ENCODE results near the gene AXL. TPM values are rescaled to one million over a fixed set of nuclear protein-coding genes. Genes with fewer than 3 reads are reported as not detected.
"Not testable (repeated sequence)": the region's sequence is repeated elsewhere in the genome, so short reads cannot be mapped to it uniquely, and the experiment has no call there.

AXL gene
- total RNA-seq, 6 experiments from 2014 or later: 5.7 to 20.3 (median 10.2) TPM

DNA sequence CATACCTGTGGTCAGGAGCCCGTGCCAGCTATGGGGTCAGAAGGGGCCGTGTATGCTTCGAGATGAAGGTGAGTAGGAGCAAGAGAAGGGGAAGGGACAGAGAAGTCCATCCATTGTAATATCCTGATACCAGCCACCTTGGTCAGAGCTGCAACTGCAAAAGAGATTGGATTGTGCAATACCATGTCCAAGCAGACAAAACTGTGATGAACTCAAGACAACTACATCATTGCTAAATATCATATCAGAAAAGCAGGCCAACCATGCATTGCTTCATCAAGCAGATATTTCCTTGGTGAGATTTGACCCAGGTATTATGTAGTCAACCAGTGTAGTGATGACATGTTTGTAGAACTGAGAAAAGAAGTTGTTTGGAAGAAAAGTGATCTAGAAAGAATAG is 57.2 kb downstream of the AXL start:
- WGBS (ENCODE audit: insufficient coverage, low coverage, low lambda C conversion rate, missing lambda C conversion rate): 60% methylated on average over 1 of the region's 3 CpGs
- H3K27me3 ChIP-seq: no peaks in the 10 kb centered on the region
- peak in 2 of 4 donors; percentile 17 to 28 for ATAC-seq
- H3K9me3 ChIP-seq: no peaks in the 10 kb centered on the region
- H3K36me3 ChIP-seq: peaks cover 35 to 100% (median 80%) of the 10 kb centered on the region in 4 donors
- TF ChIP-seq, protein P1, sequence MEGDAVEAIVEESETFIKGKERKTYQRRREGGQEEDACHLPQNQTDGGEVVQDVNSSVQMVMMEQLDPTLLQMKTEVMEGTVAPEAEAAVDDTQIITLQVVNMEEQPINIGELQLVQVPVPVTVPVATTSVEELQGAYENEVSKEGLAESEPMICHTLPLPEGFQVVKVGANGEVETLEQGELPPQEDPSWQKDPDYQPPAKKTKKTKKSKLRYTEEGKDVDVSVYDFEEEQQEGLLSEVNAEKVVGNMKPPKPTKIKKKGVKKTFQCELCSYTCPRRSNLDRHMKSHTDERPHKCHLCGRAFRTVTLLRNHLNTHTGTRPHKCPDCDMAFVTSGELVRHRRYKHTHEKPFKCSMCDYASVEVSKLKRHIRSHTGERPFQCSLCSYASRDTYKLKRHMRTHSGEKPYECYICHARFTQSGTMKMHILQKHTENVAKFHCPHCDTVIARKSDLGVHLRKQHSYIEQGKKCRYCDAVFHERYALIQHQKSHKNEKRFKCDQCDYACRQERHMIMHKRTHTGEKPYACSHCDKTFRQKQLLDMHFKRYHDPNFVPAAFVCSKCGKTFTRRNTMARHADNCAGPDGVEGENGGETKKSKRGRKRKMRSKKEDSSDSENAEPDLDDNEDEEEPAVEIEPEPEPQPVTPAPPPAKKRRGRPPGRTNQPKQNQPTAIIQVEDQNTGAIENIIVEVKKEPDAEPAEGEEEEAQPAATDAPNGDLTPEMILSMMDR (IDR thresholded peaks at IDR 0.05): no peak
- no peak for TF ChIP-seq POLR2A (IDR thresholded peaks at IDR 0.05)
- no peak overlapping the region for H3K27ac ChIP-seq
- H3K4me1 ChIP-seq: no peaks in the 10 kb centered on the region
- DNase-seq: no peak
- intact Hi-C loops (cut with DNase I): no loop called here
- H3K4me3 ChIP-seq: no peak overlapping the region

DNA sequence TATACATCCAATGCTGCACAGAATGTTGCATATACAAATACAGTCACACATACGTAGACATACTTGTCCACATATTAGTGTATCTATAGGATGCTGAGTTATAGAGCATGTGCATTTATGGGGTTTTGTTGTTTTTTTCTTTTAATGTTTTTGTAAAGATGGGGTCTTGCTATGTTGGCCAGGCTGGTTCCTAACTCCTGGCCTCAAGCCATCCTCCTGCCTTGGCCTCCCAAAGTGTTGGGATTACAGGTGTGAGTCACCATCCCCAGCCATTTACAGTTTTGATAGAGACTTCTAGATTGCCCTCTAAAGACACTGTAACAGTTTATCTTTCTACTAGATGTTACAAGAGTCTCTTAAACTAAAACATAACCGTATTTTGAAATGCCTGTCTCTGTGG is 59.5 kb downstream of the AXL start:
- Histone ChIP-seq H3K27ac (no peak overlapping the region), H3K36me3 (peaks cover 19 to 97% (median 71%) of the 10 kb centered on the region in 4 donors), H3K27me3 (no peaks in the 10 kb centered on the region), H3K4me1 (no peaks in the 10 kb centered on the region), H3K9me3 (no peaks in the 10 kb centered on the region), H3K4me3 (no peak overlapping the region)
- ATAC-seq (no peak), DNase-seq (no peak)
- TF ChIP-seq, protein P1 (IDR thresholded peaks at IDR 0.05): no peak
- no peak for TF ChIP-seq POLR2A (IDR thresholded peaks at IDR 0.05)
- WGBS (ENCODE audit: insufficient coverage, low coverage, low lambda C conversion rate, missing lambda C conversion rate): 90% methylated on average over 2 of the region's 2 CpGs
- intact Hi-C loops (cut with DNase I): no loop called here

DNA sequence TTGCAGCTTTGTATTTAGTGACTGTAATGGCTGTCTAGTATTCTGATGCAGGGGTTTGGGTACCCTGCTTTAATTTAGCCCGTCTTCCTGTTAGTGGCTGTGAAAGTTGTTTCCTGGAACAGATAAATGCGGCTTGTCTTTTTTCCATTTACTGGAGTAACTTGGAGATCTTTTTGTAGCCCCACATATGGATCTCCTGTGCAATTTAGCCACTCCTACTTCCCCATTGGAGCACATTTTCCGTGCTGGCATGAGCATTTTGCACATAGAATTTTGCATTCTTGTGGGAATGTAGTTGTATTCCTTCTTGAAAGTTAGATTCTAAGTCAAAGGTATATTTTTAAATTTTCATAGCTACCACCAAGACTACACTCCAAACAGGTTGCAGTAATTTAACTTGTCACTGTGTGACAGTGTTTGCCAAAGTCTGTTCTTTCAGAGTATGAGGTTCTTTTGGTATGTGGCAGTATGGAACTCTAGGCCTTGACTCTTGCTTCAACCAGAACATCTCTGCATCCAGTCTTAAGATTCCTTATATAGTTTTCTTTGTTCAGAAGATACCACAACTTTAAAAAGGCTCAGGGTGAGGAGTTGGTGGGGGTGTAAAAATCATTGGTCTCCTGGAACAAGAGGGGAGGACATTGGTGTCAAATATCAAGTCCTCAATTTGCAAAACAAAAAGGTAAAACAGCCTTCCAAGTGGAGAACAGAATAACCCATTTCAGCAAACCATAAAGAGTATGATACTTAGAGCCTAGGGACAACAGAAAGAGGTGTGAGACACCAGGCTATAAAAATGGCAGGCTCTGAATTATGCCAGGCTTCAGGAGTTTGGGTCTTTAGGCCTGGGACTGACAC is 69.9 kb downstream of the AXL start:
- Histone ChIP-seq H3K4me3 (no peak overlapping the region), H3K27me3 (no peaks in the 10 kb centered on the region), H3K27ac (no peak overlapping the region), H3K36me3 (peaks cover 14 to 89% (median 38%) of the 10 kb centered on the region in 4 donors), H3K4me1 (no peaks in the 10 kb centered on the region), H3K9me3 (no peaks in the 10 kb centered on the region)
- ATAC-seq (no peak), DNase-seq (no peak)
- TF ChIP-seq, protein P1 (IDR thresholded peaks at IDR 0.05): no peak
- no peak for TF ChIP-seq POLR2A (IDR thresholded peaks at IDR 0.05)
- WGBS (ENCODE audit: insufficient coverage, low coverage, low lambda C conversion rate, missing lambda C conversion rate): 73% methylated on average over 3 of the region's 3 CpGs
- intact Hi-C loops (cut with DNase I): no loop called here

DNA sequence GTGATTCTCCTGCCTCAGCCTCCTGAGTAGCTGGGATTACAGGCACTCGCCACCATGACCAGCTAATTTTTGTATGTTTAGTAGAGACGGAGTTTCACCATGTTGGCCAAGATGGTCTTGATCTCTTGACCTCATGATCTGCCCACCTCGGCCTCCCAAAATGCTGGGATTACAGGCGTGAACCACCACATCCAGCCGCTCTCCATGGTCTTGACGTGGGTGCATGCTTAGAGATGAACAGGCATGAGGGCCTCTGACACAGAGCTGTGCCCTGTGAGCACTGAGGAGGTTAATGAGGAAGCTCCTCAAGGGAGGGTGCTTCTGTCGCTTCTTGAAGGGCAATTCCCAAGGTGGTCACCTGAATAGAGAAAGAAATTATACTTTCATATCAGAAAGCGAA is 70.8 kb downstream of the AXL start:
- H3K4me3 ChIP-seq; H3K27ac ChIP-seq; H3K27me3 ChIP-seq; ATAC-seq; H3K9me3 ChIP-seq; H3K4me1 ChIP-seq; intact Hi-C loops (cut with DNase I); DNase-seq: not testable (repeated sequence)
- 97% methylated on average over 8 of the region's 8 CpGs for WGBS (ENCODE audit: insufficient coverage, low coverage, low lambda C conversion rate, missing lambda C conversion rate)
- peaks cover 14 to 89% (median 43%) of the 10 kb centered on the region in 4 donors for H3K36me3 ChIP-seq

DNA sequence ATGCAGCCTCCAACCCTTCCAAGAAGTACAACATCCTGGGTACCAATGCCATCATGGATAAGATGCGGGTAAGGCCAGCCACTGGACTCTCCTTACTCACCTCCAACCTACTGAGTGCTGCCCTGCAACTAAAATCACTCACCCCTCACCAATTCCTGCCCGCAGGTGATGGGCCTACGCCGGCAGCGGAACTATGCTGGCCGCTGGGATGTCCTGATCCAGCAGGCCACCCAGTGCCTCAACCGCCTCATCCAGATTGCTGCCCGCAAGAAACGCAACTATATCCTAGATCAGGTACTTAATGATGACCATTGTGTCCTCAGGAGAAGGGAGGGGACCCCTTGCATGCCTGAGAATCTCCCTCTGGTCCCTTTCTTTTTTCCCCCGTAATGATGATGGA is 75.4 kb downstream of the AXL start:
- peaks cover 16 to 86% (median 42%) of the 10 kb centered on the region in 4 donors for H3K36me3 ChIP-seq
- DNase-seq (no peak), ATAC-seq (no peak)
- H3K4me3 ChIP-seq: no peak overlapping the region
- no peaks in the 10 kb centered on the region for H3K27me3 ChIP-seq
- no peak for TF ChIP-seq POLR2A (IDR thresholded peaks at IDR 0.05)
- TF ChIP-seq, protein P1 (IDR thresholded peaks at IDR 0.05): no peak
- H3K27ac ChIP-seq: no peak overlapping the region
- 100% methylated on average over 1 of the region's 10 CpGs for WGBS (ENCODE audit: insufficient coverage, low coverage, low lambda C conversion rate, missing lambda C conversion rate)
- H3K9me3 ChIP-seq: no peaks in the 10 kb centered on the region
- intact Hi-C loops (cut with DNase I): no loop called here
- H3K4me1 ChIP-seq: no peaks in the 10 kb centered on the region

All from right lobe of liver (tissue), 6 donors.